DOHH2 (cell line): ENCODE data around the gene CATSPER3.

Experiments used
- EZH2phosphoT487 ChIP-seq: fragments of 200-600 bp; sonication (generic); IDR thresholded peaks from 2 replicates; pipeline ENCODE4 v1.6.1; 2017; ENCODE audit warnings: borderline replicate concordance, mild to moderate bottlenecking, antibody characterized with exemption, low read length, moderate library complexity, mixed read lengths
- TF ChIP-seq, protein P1 (sequence below): fragments of 200-600 bp; sonication (generic); IDR thresholded peaks from one replicate; pipeline ENCODE4 v1.5.1; 2014; ENCODE audit warnings: antibody characterized with exemption, mild to moderate bottlenecking, low read depth, low read length; ENCODE audit not compliant: poor library complexity, severe bottlenecking

DNA sequence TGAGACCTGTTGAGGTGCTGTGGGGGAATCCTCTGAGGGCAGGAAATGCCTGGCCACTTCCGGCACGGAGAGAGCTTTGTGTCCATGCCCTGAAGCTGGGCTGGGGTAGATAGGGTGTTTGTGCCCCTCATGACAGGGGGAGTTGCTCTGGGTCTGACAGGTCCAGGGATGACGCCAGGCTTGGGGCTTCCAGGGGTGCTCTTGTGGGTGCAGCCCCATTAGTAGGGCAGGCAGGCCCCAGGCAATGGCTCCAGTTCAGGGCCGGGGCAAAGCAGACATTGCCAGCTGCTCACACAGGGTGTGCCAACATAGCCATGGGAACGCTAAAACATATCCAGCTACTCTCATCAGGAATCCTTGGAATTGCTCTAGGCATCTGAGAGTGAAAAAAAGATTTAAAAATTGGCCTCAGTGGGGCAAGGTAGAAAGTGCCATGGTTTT is 45.3 kb downstream of the CATSPER3 start:
- TF ChIP-seq, protein P1, sequence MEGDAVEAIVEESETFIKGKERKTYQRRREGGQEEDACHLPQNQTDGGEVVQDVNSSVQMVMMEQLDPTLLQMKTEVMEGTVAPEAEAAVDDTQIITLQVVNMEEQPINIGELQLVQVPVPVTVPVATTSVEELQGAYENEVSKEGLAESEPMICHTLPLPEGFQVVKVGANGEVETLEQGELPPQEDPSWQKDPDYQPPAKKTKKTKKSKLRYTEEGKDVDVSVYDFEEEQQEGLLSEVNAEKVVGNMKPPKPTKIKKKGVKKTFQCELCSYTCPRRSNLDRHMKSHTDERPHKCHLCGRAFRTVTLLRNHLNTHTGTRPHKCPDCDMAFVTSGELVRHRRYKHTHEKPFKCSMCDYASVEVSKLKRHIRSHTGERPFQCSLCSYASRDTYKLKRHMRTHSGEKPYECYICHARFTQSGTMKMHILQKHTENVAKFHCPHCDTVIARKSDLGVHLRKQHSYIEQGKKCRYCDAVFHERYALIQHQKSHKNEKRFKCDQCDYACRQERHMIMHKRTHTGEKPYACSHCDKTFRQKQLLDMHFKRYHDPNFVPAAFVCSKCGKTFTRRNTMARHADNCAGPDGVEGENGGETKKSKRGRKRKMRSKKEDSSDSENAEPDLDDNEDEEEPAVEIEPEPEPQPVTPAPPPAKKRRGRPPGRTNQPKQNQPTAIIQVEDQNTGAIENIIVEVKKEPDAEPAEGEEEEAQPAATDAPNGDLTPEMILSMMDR: no peak
- no peak for TF ChIP-seq EZH2phosphoT487
